ENCODE results near the gene PCSK5.

DNA sequence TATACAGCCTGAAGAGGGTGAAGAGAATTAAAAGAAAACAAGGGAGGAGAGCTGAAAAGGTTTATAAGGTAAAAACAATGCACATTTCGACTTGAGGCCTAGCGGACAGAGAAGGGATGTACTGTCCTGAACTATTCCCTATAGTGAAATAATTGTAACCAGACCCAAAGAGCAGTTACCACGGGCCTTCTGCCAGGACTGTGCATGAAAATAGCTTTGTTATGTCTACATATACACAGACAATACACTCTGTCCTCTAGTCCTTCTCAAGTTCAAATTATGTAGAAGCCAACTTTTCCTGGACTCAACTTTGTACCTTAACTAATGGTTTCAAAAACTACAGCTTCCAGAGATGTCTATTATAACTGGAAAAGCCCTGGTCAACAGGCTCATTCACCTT, 223.7 kb downstream of the PCSK5 start:
- TF ChIP-seq, protein P1, sequence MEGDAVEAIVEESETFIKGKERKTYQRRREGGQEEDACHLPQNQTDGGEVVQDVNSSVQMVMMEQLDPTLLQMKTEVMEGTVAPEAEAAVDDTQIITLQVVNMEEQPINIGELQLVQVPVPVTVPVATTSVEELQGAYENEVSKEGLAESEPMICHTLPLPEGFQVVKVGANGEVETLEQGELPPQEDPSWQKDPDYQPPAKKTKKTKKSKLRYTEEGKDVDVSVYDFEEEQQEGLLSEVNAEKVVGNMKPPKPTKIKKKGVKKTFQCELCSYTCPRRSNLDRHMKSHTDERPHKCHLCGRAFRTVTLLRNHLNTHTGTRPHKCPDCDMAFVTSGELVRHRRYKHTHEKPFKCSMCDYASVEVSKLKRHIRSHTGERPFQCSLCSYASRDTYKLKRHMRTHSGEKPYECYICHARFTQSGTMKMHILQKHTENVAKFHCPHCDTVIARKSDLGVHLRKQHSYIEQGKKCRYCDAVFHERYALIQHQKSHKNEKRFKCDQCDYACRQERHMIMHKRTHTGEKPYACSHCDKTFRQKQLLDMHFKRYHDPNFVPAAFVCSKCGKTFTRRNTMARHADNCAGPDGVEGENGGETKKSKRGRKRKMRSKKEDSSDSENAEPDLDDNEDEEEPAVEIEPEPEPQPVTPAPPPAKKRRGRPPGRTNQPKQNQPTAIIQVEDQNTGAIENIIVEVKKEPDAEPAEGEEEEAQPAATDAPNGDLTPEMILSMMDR (IDR thresholded peaks at IDR 0.05) = no peak
- TF ChIP-seq POLR2A (IDR thresholded peaks at IDR 0.05) = no peak

Data from prostate gland (tissue), 2 donors.